NCI-H69 (cell line): Measurements from ENCODE around the gene ARHGAP8.
"Not testable (repeated sequence)": the region's sequence is repeated elsewhere in the genome, so short reads cannot be mapped to it uniquely, and the experiment has no call there.

Source experiments
- DNase-seq: peaks from one replicate; lab custom pipeline; 2025; lab: John Stamatoyannopoulos, UW

Gene ARHGAP8

DNA sequence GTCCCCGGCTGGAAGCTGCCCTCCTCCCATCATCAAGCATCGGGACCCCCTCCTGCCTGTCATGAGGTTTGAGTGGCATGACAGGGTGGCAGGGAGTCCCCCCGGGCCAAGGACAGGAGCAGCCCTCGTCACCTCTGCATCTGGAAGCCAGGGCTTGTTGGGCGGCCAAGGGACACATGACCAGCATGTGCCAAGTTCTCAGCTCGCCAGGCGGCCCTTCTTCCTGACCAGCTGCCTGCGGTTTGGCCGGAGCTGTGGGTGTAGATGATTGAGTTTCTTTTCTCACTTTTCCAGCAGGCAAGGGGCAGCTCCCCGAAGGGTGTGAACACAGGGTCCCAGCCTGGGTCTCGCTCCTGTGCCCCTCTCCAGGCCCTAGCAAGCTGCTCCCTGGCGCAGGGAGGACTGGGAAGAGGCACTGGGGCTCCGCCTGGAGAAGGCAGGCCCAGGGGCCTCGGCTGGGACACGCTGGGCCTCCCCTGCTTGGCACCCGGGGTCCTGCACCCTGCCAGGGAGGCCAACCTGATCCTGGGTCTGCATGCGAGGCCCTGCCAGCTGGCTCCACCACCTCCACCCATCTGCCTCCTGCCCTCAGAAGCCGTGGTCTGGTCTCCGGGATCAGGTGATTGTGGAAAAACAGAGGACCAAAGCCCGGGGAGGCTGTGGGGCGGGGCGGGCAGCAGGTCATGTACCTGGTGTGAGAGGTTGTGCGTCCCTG is 13.4 kb downstream of the ARHGAP8 start:
- no peak for DNase-seq

DNA sequence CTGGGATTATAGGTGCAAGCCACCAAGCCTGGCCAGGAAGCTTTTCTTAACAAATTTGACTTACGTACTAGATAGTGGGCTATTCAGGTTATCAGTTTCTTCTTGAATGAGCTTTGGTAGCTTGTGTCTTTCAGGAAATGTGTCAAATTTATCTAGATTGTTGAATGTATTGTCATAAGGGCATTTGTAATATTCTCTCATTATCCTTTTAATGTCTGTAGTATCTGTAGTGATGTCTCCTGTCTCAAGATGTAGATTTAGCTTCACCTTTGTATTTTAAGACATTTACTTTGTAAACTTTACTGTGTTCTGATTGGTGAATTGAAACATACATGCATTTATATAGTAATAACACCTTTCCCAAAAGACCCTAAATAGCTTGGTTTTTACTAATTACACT is 20.7 kb downstream of the ARHGAP8 start:
- no peak for DNase-seq

DNA sequence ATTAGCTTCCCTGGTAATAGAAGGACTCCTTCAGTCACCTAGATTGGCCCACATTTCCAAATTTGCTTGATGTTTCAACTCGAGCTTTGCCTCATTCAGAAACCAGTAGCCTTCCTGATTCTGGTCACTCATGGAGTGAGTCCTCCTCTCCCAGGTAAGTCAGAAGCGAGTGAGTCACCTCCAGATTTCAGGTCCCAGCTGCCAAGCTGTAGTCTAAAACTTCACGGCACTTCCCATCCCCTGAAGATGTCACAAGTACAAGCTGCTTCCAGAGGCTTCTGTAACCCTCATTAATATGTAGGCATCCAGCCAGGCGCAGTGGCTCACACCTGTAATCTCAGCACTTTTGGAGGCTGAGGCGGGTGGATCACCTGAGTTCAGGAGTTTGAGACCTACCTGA is 23.5 kb downstream of the ARHGAP8 start:
- peak; percentile 44 for DNase-seq

DNA sequence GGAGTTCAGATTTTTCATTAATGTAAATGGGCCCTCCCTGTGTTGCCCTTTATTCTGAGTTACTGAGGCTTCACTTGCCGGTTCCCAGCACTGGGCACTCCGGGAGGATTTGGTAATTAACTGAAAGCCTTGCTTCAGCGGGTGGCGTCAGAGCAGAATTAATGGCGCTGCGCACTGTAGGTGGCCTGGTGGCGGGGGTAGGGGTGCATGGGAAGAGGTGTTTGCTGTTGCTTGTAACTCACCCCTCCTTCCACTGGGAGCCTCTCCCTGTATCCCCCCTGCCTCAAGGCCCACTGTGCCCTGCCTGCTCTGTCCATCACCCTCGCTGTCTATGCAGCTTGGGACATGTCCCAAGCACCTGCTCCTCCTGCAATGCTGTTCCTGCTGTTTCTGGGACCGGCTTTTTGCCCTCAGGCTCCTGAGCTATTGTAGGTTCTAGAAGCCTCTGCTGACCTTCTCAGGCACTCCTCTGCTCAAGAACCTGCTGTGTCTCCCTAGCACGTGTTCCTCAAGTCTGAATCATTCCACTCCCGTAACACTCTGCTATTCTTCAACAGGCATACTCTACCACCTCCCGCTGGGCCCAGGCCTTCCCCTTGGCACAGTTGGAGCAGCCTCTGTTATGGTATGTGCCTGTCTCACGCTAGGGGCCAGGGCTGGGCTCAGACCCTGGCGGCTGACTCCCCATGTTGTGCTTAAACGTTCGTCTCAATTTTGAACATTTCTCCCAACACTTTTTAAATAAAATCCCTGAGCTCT is 24.4 kb downstream of the ARHGAP8 start:
- DNase-seq = peak; percentile 91

DNA sequence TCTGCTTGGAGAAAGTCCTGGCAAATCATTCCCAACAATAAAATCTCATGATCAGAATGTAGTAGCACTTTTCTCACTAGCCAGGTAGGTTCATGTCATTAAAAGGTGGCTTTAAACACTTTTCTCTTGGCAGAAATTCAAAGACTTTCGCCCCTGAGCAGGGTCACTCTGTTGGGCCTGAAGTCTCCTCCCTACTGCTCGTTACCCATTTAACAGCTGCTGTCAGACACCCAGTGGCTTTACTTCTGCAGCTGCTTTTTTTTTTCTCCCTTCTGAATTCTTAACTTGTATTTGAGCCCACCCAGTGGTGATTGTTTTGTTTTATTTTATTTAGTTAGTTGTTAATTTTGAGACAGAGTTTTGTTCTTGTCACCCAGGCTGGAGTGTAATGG is 25.0 kb downstream of the ARHGAP8 start:
- DNase-seq = peak; percentile 81

DNA sequence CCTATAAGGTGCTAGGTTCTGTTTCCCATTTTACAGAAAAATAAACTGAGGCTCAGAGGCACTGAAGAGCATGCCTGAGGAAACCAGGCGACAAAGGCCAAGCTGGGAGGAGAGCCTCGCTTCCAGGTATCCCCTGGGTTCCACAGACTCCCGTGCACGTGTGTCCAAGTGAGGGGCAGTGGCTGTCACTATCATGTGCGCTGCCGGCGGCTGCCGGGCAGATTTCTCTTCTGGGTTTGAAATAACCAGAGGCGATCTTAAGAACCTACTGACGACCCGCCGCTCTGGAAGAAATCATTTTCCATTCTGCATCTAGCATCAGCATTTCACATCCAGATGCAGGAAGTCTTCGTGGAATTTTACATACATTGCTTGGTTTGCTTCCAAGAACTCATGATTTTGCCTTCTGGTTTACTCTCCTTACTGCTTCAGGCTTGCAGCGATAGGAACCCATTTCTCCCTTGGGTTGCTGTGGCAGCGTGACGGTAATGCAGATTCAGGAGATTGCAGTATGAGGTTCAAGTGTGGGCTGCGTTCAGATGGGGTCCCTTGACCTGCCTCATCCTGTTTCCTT is 28.6 kb downstream of the ARHGAP8 start:
- DNase-seq = no peak

DNA sequence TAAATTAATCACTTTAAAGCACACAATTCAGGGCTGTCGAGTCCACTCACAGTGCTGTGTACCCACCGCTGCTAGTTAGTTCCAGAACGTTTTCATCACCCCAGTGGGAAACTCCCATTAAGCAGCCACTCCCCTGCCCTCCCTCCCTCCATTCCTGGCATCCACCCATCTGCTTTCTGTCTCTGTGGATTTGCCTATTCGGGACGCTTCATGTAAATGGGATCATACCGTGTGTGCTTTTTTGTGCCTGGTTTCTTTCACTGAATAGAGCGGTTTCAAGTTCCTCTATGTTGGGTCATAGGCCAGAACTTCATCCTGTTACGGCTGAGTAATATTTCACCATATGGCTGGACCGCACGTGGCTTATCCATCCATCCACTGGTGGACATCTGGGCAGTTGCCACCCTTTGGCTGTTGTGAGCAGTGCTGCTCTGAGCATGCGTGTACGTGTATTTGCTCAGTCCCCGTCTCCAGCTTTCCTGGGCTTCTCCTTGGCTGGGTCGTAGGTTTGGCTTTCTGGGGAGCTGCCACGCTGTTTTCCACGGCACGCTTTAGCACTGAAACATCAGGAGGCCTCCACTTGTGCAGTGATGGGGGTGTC is 30.1 kb downstream of the ARHGAP8 start:
- DNase-seq = peak; percentile 90

DNA sequence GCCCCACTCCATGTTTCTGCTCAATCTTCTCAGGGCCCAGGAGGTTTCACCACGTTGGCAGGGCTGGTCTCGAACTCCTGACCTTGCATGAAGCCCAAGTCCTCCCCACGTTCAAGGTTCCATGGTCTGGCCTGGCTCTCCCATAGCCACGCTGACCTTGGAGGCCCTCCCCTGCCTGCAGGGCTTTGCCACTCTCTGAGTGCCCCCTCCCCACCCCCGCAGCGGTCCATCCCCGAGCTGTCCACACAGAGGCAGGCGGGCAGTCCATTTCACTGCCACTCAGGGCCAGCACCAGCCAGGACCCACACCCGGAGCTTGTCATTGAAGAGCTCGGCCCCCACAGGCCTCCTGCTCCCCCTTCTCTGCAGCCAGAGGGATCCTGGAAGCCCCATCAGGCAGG is 30.7 kb downstream of the ARHGAP8 start:
- no peak for DNase-seq

DNA sequence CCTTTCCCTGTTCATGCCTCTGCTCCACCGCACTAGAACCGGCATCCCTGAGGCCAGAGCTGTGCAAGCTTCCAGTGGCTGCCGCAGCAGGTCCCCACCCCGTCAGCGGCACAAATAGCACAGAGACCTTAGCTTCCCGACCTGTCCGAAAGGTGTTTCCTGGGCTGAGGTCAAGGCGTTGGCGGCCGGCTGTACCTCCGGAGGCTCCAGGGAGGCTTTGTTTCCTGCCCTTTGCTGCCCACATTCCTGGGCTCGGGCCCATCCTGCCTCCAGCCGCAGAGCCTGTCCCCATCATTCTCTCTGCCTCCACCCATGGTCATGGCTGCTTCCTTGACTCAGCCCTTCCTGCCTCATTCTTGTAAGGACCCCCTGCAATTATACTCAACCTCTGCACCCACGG is 31.2 kb downstream of the ARHGAP8 start:
- DNase-seq = no peak

DNA sequence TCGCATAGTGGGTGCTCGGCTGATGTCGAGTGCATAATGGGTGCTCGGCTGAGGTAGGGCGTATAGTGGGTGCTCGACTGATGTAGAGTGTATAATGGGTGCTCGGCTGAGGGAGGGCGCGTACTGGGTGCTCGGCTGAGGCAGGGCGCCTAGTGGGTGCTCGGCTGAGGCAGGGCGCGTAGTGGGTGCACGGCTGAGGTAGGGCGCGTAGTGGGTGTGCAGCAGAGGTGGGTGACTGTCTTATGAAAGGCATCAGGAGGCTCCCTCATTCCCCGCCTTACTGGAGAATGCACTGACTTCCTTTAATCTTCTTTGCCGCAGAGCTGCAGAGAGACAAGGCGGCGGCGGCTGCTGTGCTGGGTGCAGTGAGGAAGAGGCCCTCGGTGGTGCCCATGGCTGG is 33.8 kb downstream of the ARHGAP8 start:
- no peak for DNase-seq

DNA sequence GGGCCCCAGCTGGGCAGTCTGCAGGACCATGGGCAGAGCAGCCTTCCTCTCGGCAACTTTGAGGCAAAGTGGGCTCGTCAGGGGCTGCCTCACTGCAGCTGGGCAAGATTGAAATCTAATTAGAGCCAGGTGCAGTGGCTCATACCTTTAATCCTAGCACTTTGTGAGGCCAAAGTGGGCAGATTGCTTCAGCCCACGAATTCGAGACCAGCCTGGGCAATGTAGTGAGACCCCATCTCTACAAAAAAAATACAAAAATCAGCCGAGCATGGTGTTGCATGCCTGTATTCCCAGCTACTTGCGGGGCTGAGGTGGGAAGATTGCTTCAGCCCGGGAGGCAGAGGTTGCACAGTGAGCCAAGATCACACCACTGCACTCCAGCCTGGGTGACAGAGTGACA is 34.2 kb downstream of the ARHGAP8 start:
- no peak for DNase-seq

DNA sequence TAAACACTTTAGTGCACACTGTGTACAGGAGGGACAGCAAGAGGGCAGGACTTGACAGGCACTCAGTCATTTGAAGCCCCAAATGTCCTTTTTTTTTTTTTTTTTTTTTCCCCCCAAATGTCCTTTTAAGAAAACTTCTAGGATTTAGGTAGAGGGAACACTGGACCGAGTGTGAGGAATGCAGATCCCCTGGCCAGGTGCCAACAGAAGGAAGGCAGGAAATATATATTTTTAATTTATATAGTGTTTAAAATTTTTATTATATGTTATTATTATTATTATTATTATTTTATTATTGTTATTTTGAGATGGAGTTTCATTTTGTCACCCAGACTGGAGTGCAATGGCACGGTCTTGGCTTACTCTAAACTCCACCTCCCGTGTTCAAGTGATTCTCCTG is 35.5 kb downstream of the ARHGAP8 start:
- DNase-seq = no peak

DNA sequence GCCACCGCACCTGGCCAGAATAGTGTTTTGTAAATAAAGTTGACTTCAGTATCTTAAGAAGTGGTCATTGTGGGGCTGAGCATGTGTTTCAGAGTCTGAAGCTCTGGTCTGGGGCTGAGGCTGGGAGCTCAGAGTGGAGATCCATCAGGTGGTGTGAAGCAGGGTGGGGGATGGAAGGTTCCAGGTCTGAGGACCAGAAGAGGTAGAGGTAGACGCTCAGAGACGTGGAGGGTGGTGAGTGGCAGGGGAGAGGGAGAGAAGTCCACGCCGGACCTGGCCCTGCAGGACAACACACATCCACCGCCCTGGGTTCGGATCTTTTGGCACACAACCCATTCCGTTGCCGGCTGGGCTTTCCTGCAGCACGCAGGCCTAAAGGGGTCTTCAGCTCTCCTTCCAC is 40.7 kb downstream of the ARHGAP8 start:
- no peak for DNase-seq

DNA sequence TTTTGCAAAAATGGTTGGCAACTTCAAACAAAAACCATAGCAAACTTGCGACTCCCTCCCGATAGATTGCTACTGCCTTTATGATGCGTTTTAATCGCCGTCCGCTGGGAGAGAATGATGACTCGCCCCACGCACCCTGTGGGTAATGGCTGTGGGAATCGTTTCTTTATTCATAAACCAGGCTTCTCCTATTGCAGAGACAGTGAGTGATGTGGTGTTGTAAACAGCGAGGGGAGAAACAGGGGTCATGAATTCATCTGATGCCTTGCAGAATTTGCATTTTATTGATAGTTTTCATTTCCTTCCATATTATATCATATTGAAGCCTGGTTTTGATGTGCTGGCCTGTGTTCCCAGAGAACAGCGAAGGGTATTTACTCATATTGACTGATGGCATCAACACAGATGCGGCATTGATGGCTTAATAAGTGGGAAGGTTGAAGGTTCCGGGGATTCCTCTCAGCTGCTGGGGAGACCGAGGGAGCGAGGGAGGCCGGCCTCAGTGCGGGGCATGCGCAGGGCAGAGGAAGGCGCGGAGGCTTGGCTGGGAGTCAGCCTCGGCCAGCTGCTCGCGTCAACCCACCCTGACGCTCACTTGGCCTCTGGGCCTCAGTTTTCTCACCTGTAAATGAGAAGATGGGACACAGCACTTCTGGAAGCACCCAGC is 41.3 kb downstream of the ARHGAP8 start:
- DNase-seq = no peak

DNA sequence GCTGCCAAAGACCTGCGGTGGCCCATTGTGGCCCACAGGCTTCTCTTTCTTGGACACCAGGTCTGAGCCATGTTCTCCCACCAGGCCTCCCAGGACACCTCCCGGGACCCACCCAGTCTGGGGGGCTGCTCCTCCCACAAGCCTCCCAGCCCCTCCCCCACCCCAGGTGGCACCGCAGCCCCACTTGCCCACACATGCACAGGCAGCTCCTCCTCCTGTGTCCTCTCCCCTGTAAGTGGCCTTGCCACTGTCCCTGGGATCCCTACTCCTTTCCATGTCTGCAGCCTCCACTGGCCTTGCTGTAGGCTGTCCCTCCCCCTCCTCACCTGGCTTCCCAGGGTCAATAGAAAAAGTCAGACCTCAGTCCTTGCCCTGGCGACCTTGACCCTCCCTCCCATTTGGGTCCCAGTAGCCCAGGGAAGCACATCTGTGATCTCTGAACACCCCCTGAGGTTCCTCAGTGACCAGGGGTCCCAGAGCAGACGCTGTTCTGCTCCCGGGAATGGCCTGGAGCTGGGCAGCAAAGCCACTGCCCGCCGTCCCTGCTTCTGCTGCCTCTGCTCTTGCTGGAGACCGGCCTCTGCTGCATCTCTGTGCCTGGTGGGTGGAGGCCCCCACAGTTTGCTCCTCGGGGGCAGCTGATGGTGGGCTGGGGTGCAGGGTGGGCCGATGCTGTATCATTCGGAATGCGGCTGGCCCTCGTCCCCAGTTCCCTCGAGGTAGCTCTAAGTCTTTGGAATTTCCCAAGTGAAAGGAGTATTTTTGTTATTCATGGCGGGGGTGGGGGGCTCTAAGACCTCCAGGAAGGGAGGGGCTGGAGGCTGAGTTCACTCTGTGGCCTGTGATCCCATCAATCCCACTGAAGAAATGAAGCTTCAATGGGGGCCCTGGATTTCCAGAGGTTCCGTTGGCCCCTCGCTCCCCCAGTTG is 43.6 kb downstream of the ARHGAP8 start:
- DNase-seq = no peak

DNA sequence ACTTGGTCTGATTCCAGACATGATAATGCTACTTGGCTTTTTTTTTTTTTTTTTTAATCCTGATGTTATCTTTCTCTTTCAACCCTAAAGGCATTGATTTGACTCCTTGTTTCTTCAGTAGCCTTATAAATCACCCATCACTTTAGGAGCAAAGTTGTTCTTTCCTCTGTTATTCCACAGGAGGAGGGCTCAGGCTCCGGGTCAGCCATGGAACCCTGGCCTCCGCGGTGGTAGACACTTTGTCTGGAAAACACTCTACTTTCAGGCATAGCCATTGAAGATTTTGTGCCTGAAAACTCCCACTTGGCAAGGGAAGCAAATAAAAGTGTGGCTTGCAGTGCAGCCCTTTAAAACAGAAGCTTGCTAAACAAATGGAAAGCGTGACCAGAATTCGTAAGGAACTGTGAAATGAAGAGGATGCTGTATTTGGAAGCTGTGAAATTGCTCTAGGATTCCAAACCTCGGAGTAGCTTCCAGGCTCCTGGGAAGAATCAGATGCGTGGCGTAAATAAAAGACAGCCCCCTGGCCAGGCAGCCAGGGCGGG is 44.9 kb downstream of the ARHGAP8 start:
- no peak for DNase-seq

DNA sequence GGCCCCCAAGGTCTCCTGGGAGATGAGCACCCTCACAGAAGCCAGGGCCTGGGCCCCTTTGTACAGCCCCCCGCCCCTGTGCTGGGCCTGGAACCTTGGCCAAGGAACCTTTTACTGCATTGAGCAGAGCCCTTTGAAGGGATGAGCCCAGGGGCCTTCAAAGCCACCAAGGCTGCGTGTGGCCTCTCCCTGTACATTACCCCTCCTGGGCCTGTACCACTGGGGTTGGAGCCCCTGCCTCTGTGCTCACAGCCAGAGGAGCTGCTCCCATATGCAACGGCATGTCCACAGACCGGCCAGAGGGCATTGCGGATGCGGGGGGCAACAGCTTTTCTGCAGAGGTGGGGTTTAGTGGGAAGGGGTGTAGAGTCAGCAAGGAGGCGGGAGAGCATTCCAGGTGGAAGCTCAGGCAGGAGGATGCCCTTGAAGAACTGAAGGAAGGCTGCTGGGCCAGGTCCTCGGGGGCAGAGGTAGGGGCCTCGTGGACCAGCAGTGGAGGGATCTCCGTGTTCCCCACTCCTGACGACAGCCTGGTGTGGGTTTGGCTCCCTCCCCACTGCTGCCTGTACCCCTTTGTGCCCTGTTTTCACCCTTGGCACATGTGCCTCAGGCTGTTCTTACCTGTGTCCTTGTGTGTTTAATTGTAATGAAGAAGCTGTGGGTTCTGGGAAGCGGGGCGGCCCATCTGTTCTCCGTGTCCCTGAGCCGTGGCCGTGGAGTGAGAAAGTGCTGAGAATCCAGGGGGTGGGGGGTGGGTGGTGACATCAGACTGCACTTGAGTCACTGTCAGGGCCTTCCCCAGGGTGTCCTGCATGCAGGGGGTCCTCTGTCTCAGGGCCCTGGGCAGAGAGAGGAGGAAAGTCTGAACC is 46.9 kb downstream of the ARHGAP8 start:
- no peak for DNase-seq

DNA sequence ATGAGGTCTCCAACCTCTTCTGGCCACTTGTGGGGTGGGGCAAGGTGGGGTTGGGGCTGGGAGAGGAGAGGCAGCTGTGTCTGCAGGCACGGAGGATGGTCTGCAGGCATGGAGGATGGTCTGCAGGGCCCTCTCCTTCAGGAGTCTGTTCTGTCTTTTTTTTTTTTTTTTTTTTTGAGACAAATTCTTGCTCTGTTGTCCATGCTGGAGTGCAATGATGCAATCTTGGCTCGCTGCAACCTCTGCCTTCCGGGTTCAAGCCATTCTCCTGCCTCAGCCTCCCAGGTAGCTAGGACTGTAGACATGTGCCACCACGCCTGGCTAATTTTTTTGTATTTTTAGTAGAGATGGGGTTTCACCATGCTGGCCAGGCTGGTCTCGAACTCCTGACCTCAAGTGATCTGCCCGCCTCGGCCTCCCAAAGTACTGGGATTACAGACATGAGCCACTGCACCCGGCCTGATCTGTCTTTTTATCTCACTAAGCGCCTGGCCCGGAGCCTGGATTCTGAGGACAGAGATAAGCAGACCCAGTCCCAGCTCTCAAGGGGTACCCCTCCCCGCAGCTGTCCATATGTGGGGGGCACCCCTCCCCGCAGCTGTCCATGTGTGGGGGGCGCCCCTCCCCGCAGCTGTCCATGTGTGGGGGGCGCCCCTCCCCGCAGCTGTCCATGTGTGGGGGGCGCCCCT is 47.7 kb downstream of the ARHGAP8 start:
- not testable (repeated sequence) for DNase-seq

DNA sequence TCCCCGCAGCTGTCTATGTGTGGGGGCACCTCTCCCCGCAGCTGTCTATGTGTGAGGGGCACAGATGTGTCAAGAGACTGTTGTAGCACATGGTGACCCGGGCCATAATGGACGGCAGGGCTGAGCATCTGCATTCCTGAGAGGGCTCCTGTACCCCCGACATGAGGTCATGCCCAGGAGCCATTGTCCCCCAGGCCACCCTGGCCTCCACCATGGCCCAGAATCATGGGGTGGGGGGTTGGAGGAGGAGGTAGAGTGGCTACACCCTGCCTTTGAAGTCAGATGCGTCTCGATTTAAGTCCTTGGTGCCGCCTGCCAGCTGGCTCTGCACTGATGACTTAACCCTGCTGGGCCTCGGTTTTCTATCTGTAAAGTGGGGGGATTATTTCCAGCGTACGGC is 49.1 kb downstream of the ARHGAP8 start:
- DNase-seq = no peak
